A549 (cell line): ENCODE data around the gene PGA5. TPM values are rescaled to one million over a fixed set of nuclear protein-coding genes. Genes with fewer than 3 reads are reported as not detected.

ENCODE experiments used
- ATAC-seq, 2 experiments: fragments of 200-7000 bp in 1 of 2; fragments of >200 bp in 1 of 2; cut with Nextera tagmentation in 1 of 2; cut with Tn5 transposase in 1 of 2; 3 replicates each; pipeline versions ENCODE4 v1.8.0 to v1.9.1; 2018 to 2020; ENCODE audit warnings: mild to moderate bottlenecking in 1 of 2, moderate library complexity in 1 of 2
- CTCF ChIA-PET: fragments of 300-600 bp; sonication (Branson Sonifier 250); formaldehyde crosslinking; extraction: SDS; loops from one replicate; lab custom pipeline; 2021; ENCODE audit warnings: antibody characterized with exemption, inconsistent platforms; lab: Yijun Ruan, JAX
- POLR2A ChIA-PET: fragments of 350-600 bp; formaldehyde crosslinking; extraction: SDS; loops from one replicate; lab custom pipeline; 2021; ENCODE audit warnings: antibody characterized with exemption, inconsistent platforms; lab: Yijun Ruan, JAX
- DNase-seq, 2 experiments: peaks; one replicate each; pipeline versions ENCODE4 v3.0.0 to v3.0.0-alpha.2; 2011 to 2016; ENCODE audit warnings: low read depth in 1 of 2, low spot score in 1 of 2
- FAIRE-seq: peaks from 2 replicates; lab custom pipeline; 2011; peaks lifted over from hg19 to GRCh38; lab: Jason Lieb, UNC
- H3K27ac ChIP-seq, 2 experiments: fragments of >200 bp; sonication (Bioruptor Twin); formaldehyde crosslinking; 3 replicates each; pipeline ENCODE4 v1.5.1; 2016 to 2017
- H3K4me1 ChIP-seq: fragments of >200 bp; sonication (Bioruptor Twin); formaldehyde crosslinking; 3 replicates; pipeline ENCODE4 v1.6.1; 2016
- H3K4me2 ChIP-seq: fragments of >200 bp; sonication (Bioruptor Twin); formaldehyde crosslinking; 3 replicates; pipeline ENCODE4 v1.6.1; 2016
- H3K4me3 ChIP-seq: fragments of >200 bp; sonication (Bioruptor Twin); formaldehyde crosslinking; 3 replicates; pipeline ENCODE4 v1.5.1; 2016
- H3K9me3 ChIP-seq: fragments of >200 bp; sonication (Bioruptor Twin); formaldehyde crosslinking; 3 replicates; pipeline ENCODE4 v1.6.1; 2016
- ATOH8 ChIP-seq: fragments of 250-450 bp; sonication (Bioruptor Pico); IDR thresholded peaks from 2 replicates; pipeline ENCODE4 v1.5.0; 2020; ENCODE audit warnings: low read depth, mild to moderate bottlenecking, moderate library complexity
- BCL3 ChIP-seq: fragments of >200 bp; sonication (Bioruptor Twin); formaldehyde crosslinking; IDR thresholded peaks from 3 replicates; pipeline ENCODE4 v1.6.1; 2016
- BHLHE40 ChIP-seq: IDR thresholded peaks from 2 replicates; pipeline ENCODE4 v1.6.1; 2012; ENCODE audit warnings: low read depth, low read length, inconsistent platforms
- CHD2 ChIP-seq: fragments of 150-350 bp; IDR thresholded peaks from 2 replicates; pipeline ENCODE4 v1.6.1; 2014; ENCODE audit warnings: low read length; ENCODE audit not compliant: partially characterized antibody
- CTCF ChIP-seq: fragments of >200 bp; sonication (Bioruptor Twin); formaldehyde crosslinking; IDR thresholded peaks from 3 replicates; pipeline ENCODE4 v1.5.1; 2016
- EHMT2 ChIP-seq: fragments of 200-600 bp; sonication (generic); IDR thresholded peaks from 2 replicates; pipeline ENCODE4 v1.6.1; 2016; ENCODE audit warnings: antibody characterized with exemption, low read depth, mild to moderate bottlenecking, moderate library complexity
- GATA3 ChIP-seq: IDR thresholded peaks from 2 replicates; pipeline ENCODE4 v1.6.1; 2012; ENCODE audit warnings: borderline replicate concordance
- HOXA7 ChIP-seq: fragments of 250-450 bp; sonication (Bioruptor Pico); IDR thresholded peaks from 2 replicates; pipeline ENCODE4 v1.5.0; 2020; ENCODE audit warnings: mild to moderate bottlenecking, moderate library complexity
- MAX ChIP-seq: IDR thresholded peaks from 2 replicates; pipeline ENCODE4 v1.6.1; 2012
- MAZ ChIP-seq: fragments of 150-350 bp; IDR thresholded peaks from 2 replicates; pipeline ENCODE4 v1.6.1; 2014; ENCODE audit warnings: antibody characterized with exemption, low read depth, low read length, borderline replicate concordance
- NFE2L2 ChIP-seq: fragments of 150-350 bp; conservative IDR thresholded peaks from 2 replicates; pipeline ENCODE4 v1.6.1; 2014; ENCODE audit warnings: low read length
- RAD21 ChIP-seq, 2 experiments: fragments of >200 bp in 1 of 2; sonication (Bioruptor Twin) in 1 of 2; formaldehyde crosslinking in 1 of 2; IDR thresholded peaks in 1 of 2; conservative IDR thresholded peaks in 1 of 2; 2 replicates in 1 of 2; 3 replicates in 1 of 2; pipeline ENCODE4 v1.6.1; 2012 to 2018; ENCODE audit warnings: inconsistent platforms in 1 of 2
- REST ChIP-seq: fragments of 200-600 bp; sonication (generic); IDR thresholded peaks from 2 replicates; pipeline ENCODE4 v1.6.1; 2016; ENCODE audit warnings: antibody characterized with exemption, mild to moderate bottlenecking, moderate library complexity
- TP53 ChIP-seq: fragments of 250-450 bp; sonication (Bioruptor Pico); IDR thresholded peaks from 2 replicates; pipeline ENCODE4 v1.5.0; 2021; ENCODE audit warnings: mild to moderate bottlenecking, moderate library complexity
- USF2 ChIP-seq: fragments of 450-650 bp; IDR thresholded peaks from 2 replicates; pipeline ENCODE4 v1.6.1; 2014; ENCODE audit warnings: antibody characterized with exemption
- ZC3H11A ChIP-seq: fragments of 450-650 bp; IDR thresholded peaks from 2 replicates; pipeline ENCODE4 v1.6.1; 2014; ENCODE audit warnings: antibody characterized with exemption, mild to moderate bottlenecking
- ZFP36 ChIP-seq: fragments of 450-650 bp; IDR thresholded peaks from 2 replicates; pipeline ENCODE4 v1.6.1; 2014; ENCODE audit warnings: borderline replicate concordance; ENCODE audit not compliant: partially characterized antibody
- ZNF302 ChIP-seq: fragments of 250-450 bp; sonication (Bioruptor Pico); IDR thresholded peaks from 2 replicates; pipeline ENCODE4 v1.9.0; 2021; ENCODE audit warnings: inconsistent platforms, mild to moderate bottlenecking, moderate library complexity
- WGBS: methylation state at CpG from one replicate; pipeline ENCODE4 v1.1.6; 2017; ENCODE audit errors: missing lambda C conversion rate; 5-methylcytosine and 5-hydroxymethylcytosine counted together
- polyA plus RNA-seq, 4 experiments: library from polyadenylated mRNA; depleted of rRNA in 3 of 4; stranded (reverse); fragments of >200 nt; fragmentation: RNase III in 1 of 4; extraction: RNeasy Plus Mini Kit Qiagen cat#74134 plus additional on column Dnase treatment in 1 of 4; gene quantifications; 2 replicates in 3 of 4; 3 replicates in 1 of 4; pipeline ENCODE4 v1.2.3, GENCODE V29; 2011 to 2017

PGA5 gene
- polyA plus RNA-seq, 2 of the 4 experiments (the other 2 are of a cell fraction), result not detected

- CTCF ChIA-PET, result interaction anchor here (1.3 to 1.5 kb wide), 2 partner anchors 10 to 11 kb away, joined by 3 to 6 read pairs; no protein-coding TSS in a partner anchor
- no peak for FAIRE-seq
- no peak for DNase-seq
These were observed 42.6 kb upstream of the PGA5 start for GRCh38 chr11:61198361-61198760.

More at GRCh38 chr11:61198361-61198760, 42.6 kb upstream of the PGA5 start:
- POLR2A ChIA-PET, result no interaction called here
- Histone ChIP-seq H3K4me1 (no peaks in the 10 kb centered on the region), H3K4me2 (no peak overlapping the region), H3K27ac (no peak overlapping the region), H3K9me3 (0 out of 3 replicates have a peak, but pooled peaks cover 8% of the 10 kb centered on the region), H3K4me3 (no peak overlapping the region)
- no peak for TF ChIP-seq REST
- no peak for TF ChIP-seq MAZ
- no peak for TF ChIP-seq EHMT2
- TF ChIP-seq USF2, result no peak
- TF ChIP-seq BHLHE40, result no peak
- TF ChIP-seq NFE2L2, result no peak
- TF ChIP-seq ZFP36, result no peak
- TF ChIP-seq ATOH8 (CRISPR knock-in tag), result no peak
- no peak for TF ChIP-seq RAD21 (conservative IDR thresholded peaks at IDR 0.05 in 1 of 2, IDR thresholded peaks at IDR 0.05 in 1 of 2)
- TF ChIP-seq ZC3H11A, result no peak
- no peak for TF ChIP-seq CTCF
- TF ChIP-seq CHD2, result no peak
- no peak for TF ChIP-seq TP53 (CRISPR knock-in tag)
- TF ChIP-seq BCL3, result no peak
- TF ChIP-seq ZNF302 (CRISPR knock-in tag), result no peak
- TF ChIP-seq MAX, result no peak
- no peak for TF ChIP-seq HOXA7 (CRISPR knock-in tag)
- TF ChIP-seq GATA3, result no peak
- WGBS, result 30% methylated on average over 6 of the region's 6 CpGs
- ATAC-seq, result no peak
